Measurements from ENCODE around the gene NRP1.

DNA sequence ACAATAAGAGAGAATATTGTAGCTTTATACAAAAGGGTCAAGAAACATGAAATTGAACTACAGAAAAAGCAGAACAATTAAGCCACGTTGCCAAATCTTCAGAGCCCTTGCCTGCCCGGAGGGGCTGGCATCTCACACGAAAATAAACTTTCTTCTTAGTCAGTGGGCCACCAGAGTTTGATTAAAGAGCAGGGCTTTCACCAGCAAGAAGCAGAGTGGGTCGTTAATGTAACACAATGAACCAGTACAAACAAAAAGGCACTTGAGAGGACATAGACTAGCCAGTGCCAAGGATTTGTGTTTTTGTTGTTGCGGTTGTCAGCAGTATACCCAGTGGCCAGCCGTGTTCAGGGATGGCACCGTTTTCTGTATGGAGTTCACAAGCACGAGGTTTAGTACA lies 155.4 kb downstream of the NRP1 start:
- no peak for TF ChIP-seq POLR2A (IDR thresholded peaks at IDR 0.05)
- TF ChIP-seq, protein P1, sequence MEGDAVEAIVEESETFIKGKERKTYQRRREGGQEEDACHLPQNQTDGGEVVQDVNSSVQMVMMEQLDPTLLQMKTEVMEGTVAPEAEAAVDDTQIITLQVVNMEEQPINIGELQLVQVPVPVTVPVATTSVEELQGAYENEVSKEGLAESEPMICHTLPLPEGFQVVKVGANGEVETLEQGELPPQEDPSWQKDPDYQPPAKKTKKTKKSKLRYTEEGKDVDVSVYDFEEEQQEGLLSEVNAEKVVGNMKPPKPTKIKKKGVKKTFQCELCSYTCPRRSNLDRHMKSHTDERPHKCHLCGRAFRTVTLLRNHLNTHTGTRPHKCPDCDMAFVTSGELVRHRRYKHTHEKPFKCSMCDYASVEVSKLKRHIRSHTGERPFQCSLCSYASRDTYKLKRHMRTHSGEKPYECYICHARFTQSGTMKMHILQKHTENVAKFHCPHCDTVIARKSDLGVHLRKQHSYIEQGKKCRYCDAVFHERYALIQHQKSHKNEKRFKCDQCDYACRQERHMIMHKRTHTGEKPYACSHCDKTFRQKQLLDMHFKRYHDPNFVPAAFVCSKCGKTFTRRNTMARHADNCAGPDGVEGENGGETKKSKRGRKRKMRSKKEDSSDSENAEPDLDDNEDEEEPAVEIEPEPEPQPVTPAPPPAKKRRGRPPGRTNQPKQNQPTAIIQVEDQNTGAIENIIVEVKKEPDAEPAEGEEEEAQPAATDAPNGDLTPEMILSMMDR (IDR thresholded peaks at IDR 0.05 in 8 of 11, conservative IDR thresholded peaks at IDR 0.05 in 3 of 11), result no peak

Data from spleen (tissue), 7 donors.